ENCODE data around the gene KDM4D.
"Not testable (repeated sequence)": the region's sequence is repeated elsewhere in the genome, so short reads cannot be mapped to it uniquely, and the experiment has no call there.

The KDM4D gene

GRCh38 chr11:94973099-94973968, at the start of gene KDM4D, which contains the start of gene CWC15:
KDM4D (plus strand) TSS chr11:94973709; CDS start chr11:94997373, 23,664 bp downstream.
CWC15 (minus strand) TSS chr11:94973556; CDS start chr11:94972185, 1,371 bp downstream.
- peak; percentile 95 for DNase-seq (ENCODE audit: low spot score)

- DNase-seq (ENCODE audit: low spot score) = no peak
Observed at GRCh38 chr11:94924171-94924572, 49.3 kb upstream of the KDM4D start.

- DNase-seq (ENCODE audit: low spot score) = no peak
Observed at GRCh38 chr11:94924612-94925011, 48.9 kb upstream of the KDM4D start.

GRCh38 chr11:94925422-94926270, 47.9 kb upstream of the KDM4D start:
- DNase-seq (ENCODE audit: low spot score) = no peak

- no peak for DNase-seq (ENCODE audit: low spot score)
Observed at GRCh38 chr11:94926271-94926625, 47.3 kb upstream of the KDM4D start.

- peak; percentile 55 for DNase-seq (ENCODE audit: low spot score)
Observed at GRCh38 chr11:94926698-94927237, 46.7 kb upstream of the KDM4D start.

GRCh38 chr11:94928117-94928990, 45.2 kb upstream of the KDM4D start:
- DNase-seq (ENCODE audit: low spot score) = no peak

- not testable (repeated sequence) for DNase-seq (ENCODE audit: low spot score)
Observed at GRCh38 chr11:94932072-94932471, 41.4 kb upstream of the KDM4D start.

GRCh38 chr11:94932503-94932902, 41.0 kb upstream of the KDM4D start:
- DNase-seq (ENCODE audit: low spot score) = no peak

- DNase-seq (ENCODE audit: low spot score) = no peak
Observed at GRCh38 chr11:94933223-94934130, 40.0 kb upstream of the KDM4D start.

- DNase-seq (ENCODE audit: low spot score) = no peak
Observed at GRCh38 chr11:94934362-94934761, 39.1 kb upstream of the KDM4D start.

- no peak for DNase-seq (ENCODE audit: low spot score)
Observed at GRCh38 chr11:94934846-94935245, 38.7 kb upstream of the KDM4D start.

- DNase-seq (ENCODE audit: low spot score) = no peak
Observed at GRCh38 chr11:94938095-94939055, 35.1 kb upstream of the KDM4D start.

- no peak for DNase-seq (ENCODE audit: low spot score)
Observed at GRCh38 chr11:94939346-94939745, 34.2 kb upstream of the KDM4D start.

- no peak for DNase-seq (ENCODE audit: low spot score)
Observed at GRCh38 chr11:94941131-94941530, 32.4 kb upstream of the KDM4D start.

GRCh38 chr11:94946812-94947211, 26.7 kb upstream of the KDM4D start:
- no peak for DNase-seq (ENCODE audit: low spot score)

- no peak for DNase-seq (ENCODE audit: low spot score)
Observed at GRCh38 chr11:94948070-94948617, 25.4 kb upstream of the KDM4D start.

GRCh38 chr11:94954753-94955152, 18.8 kb upstream of the KDM4D start:
- DNase-seq (ENCODE audit: low spot score) = no peak

GRCh38 chr11:94956963-94957362, 16.5 kb upstream of the KDM4D start:
- DNase-seq (ENCODE audit: low spot score) = no peak
